Panc1 (cell line): Measurements from ENCODE around the gene RIPPLY2. TPM values are rescaled to one million over a fixed set of nuclear protein-coding genes. Genes with fewer than 3 reads are reported as not detected.

Experiments used
- ATAC-seq: fragments of 200-7000 bp; cut with Tn5 transposase; 2 replicates; pipeline ENCODE4 v1.9.1; 2020; ENCODE audit warnings: mild to moderate bottlenecking, moderate library complexity
- BruUV-seq: library from RNA; stranded (reverse); fragments of 400-500 nt; replicated peaks from 2 replicates; lab custom pipeline; 2021; lab: Mats Ljungman, UMichigan
- CTCF ChIA-PET: fragments of 300-600 bp; sonication (Branson Sonifier 250); formaldehyde crosslinking; loops from one replicate; lab custom pipeline; 2022; ENCODE audit warnings: antibody characterized with exemption; lab: Charles Lee
- POLR2A ChIA-PET: fragments of 300-600 bp; sonication (Branson Sonifier 250); formaldehyde crosslinking; loops from one replicate; lab custom pipeline; 2022; ENCODE audit warnings: antibody characterized with exemption; lab: Charles Lee
- DNase-seq: peaks from one replicate; pipeline ENCODE4 v3.0.0-alpha.2; 2010; ENCODE audit warnings: low read depth, low spot score
- H3K27ac ChIP-seq: 2 replicates; pipeline ENCODE4 v1.5.1; 2011; ENCODE audit warnings: mild to moderate bottlenecking, low read length, inconsistent platforms
- H3K27me3 ChIP-seq: fragments of 200-500 bp; sonication (Bioruptor generic); 2 replicates; pipeline ENCODE4 v1.6.0; 2014; ENCODE audit warnings: low read length, inconsistent platforms; ENCODE audit not compliant: control insufficient read depth, insufficient read depth
- H3K36me3 ChIP-seq: fragments of 200-500 bp; sonication (Bioruptor generic); 2 replicates; pipeline ENCODE4 v1.5.1; 2014; ENCODE audit warnings: inconsistent platforms, mild to moderate bottlenecking, low read length, moderate library complexity; ENCODE audit not compliant: control insufficient read depth, insufficient read depth
- H3K4me1 ChIP-seq: 2 replicates; pipeline ENCODE4 v1.5.1; 2011; ENCODE audit warnings: inconsistent platforms, mild to moderate bottlenecking, low read length, moderate library complexity; ENCODE audit not compliant: control insufficient read depth, insufficient read depth
- H3K4me3 ChIP-seq, 2 experiments: 2 replicates each; pipeline ENCODE4 v1.5.1; 2011 to 2012; ENCODE audit warnings: low read depth in 2 of 2, low read length in 2 of 2, mild to moderate bottlenecking in 2 of 2, inconsistent platforms in 1 of 2, moderate library complexity in 1 of 2
- H3K9me3 ChIP-seq: fragments of 200-500 bp; sonication (Bioruptor generic); 2 replicates; pipeline ENCODE4 v1.5.1; 2014; ENCODE audit warnings: low read depth, mild to moderate bottlenecking, inconsistent platforms, low read length, moderate library complexity; ENCODE audit not compliant: control insufficient read depth, insufficient read depth
- CTCF ChIP-seq: fragments of 450-650 bp; IDR thresholded peaks from 2 replicates; pipeline ENCODE4 v1.5.1; 2017; ENCODE audit warnings: mild to moderate bottlenecking
- POLR2AphosphoS5 ChIP-seq: IDR thresholded peaks from 2 replicates; pipeline ENCODE4 v1.6.1; 2012; ENCODE audit warnings: mild to moderate bottlenecking, low read depth, low read length, moderate library complexity
- REST ChIP-seq, 2 experiments: IDR thresholded peaks; 2 replicates each; pipeline ENCODE4 v1.6.1; 2011 to 2012; ENCODE audit warnings: low read depth in 2 of 2, control low read depth in 1 of 2, low read length in 1 of 2, mild to moderate bottlenecking in 1 of 2, moderate library complexity in 1 of 2; ENCODE audit not compliant: insufficient read depth in 1 of 2
- SIN3A ChIP-seq: IDR thresholded peaks from 2 replicates; pipeline ENCODE4 v1.6.1; 2012; ENCODE audit warnings: low read depth, mild to moderate bottlenecking, low read length, moderate library complexity, borderline replicate concordance; ENCODE audit not compliant: insufficient read depth
- TCF7L2 ChIP-seq: IDR thresholded peaks from 2 replicates; pipeline ENCODE4 v1.6.1; 2011; ENCODE audit warnings: mild to moderate bottlenecking, low read depth, low read length, inconsistent platforms
- in situ Hi-C: cut with HindIII; loops from 2 replicates; pipeline ENCODE4 v1.10.0; 2016; ENCODE audit warnings: low sequenced_read_pairs, low pct_unique_long_range_greater_than_20kb
- intact Hi-C: fragments of 100-400 bp; cut with micrococcal nuclease; formaldehyde crosslinking; loops from one replicate; pipeline ENCODE4 v1.10.0; 2022; ENCODE audit not compliant: unreplicated experiment
- total RNA-seq: library from RNA; stranded (reverse); gene quantifications from one replicate; pipeline ENCODE4 v1.2.1, GENCODE V29; 2021; ENCODE audit not compliant: unreplicated experiment

Gene RIPPLY2
- total RNA-seq, 1 experiment from 2014 or later = 6.5 TPM

GRCh38 chr6:83868639-83869038 is 15.5 kb downstream of the RIPPLY2 start:
- POLR2A ChIA-PET = no interaction called here
- Histone ChIP-seq H3K4me1 (peaks cover 6% of the 10 kb centered on the region; the same call in 1 of the 2 replicates), H3K27me3 (no peaks in the 10 kb centered on the region), H3K4me3 (no peak overlapping the region), H3K36me3 (peaks cover 6% of the 10 kb centered on the region), H3K9me3 (no peaks in the 10 kb centered on the region), H3K27ac (peak overlapping the region; percentile 76; the same call in 1 of the 2 replicates)
- BruUV-seq = no TSS peak
- intact Hi-C loops (no loop called here), in situ Hi-C loops (no loop called here)
- no peak for ATAC-seq
- CTCF ChIA-PET = no interaction called here
- TF ChIP-seq REST (IDR thresholded peaks at IDR 0.05; ENCODE audit: insufficient read depth in 1 of 2, low read depth in 2 of 2, low read length in 1 of 2) = no peak
- TF ChIP-seq SIN3A = no peak
- TF ChIP-seq CTCF = no peak
- no peak for TF ChIP-seq TCF7L2
- no peak for TF ChIP-seq POLR2AphosphoS5
- no peak for DNase-seq

GRCh38 chr6:83870649-83871048 is 17.5 kb downstream of the RIPPLY2 start:
- TF ChIP-seq TCF7L2 (no peak), SIN3A (no peak), POLR2AphosphoS5 (no peak), CTCF (no peak), REST (IDR thresholded peaks at IDR 0.05; ENCODE audit: insufficient read depth in 1 of 2, low read depth in 2 of 2, low read length in 1 of 2) (no peak)
- H3K4me1 ChIP-seq = peaks cover 6% of the 10 kb centered on the region; the same call in 1 of the 2 replicates
- in situ Hi-C loops (no loop called here), intact Hi-C loops (no loop called here)
- H3K9me3 ChIP-seq = no peaks in the 10 kb centered on the region
- H3K27me3 ChIP-seq = no peaks in the 10 kb centered on the region
- no peak overlapping the region for H3K4me3 ChIP-seq
- no TSS peak for BruUV-seq
- ChIA-PET POLR2A (no interaction called here), CTCF (interaction anchor here (0.6 kb wide), 1 partner anchor 215 kb away, joined by 3 read pairs; no protein-coding TSS in a partner anchor)
- no peaks in the 10 kb centered on the region for H3K36me3 ChIP-seq
- DNase-seq (no peak), ATAC-seq (no peak)
- no peak overlapping the region for H3K27ac ChIP-seq
